ENCODE measurements around the gene TOMT. TPM values are rescaled to one million over a fixed set of nuclear protein-coding genes. Genes with fewer than 3 reads are reported as not detected.
"Not testable (repeated sequence)": the region's sequence is repeated elsewhere in the genome, so short reads cannot be mapped to it uniquely, and the experiment has no call there.

The TOMT gene
- total RNA-seq, 1 experiment from 2014 or later: not detected

DNA sequence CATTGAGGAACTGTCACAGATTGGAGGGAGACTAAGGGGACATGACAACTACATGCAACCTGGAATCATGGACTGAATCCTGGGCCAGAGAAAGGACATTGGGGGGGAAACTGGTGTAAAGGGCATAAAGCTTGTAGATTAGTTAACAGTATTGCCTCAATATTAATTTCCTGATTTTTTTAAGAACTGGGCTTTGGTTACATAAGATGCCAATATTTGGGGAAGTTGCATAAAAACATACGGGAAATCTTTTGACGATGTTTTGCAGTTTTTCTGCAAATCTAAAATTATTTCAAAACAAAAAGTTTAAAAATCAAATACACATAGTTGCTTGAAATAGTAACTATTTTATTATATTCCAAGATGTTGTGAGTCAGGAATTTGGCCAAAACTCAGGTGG is 26.9 kb downstream of the TOMT start:
- H3K4me3 ChIP-seq (ENCODE audit: low read length): no peak overlapping the region
- no peak for DNase-seq
- H3K27me3 ChIP-seq (ENCODE audit: low read length): no peaks in the 10 kb centered on the region
- H3F3A ChIP-seq (ENCODE audit: low read length, unreplicated experiment): no peaks in the 10 kb centered on the region
- no peak overlapping the region for H3K4me2 ChIP-seq (ENCODE audit: low read length)
- POLR2A ChIA-PET (ENCODE audit: unreplicated experiment): no interaction called here
- H3K27ac ChIP-seq (ENCODE audit: low read length): no peak overlapping the region
- H3K9ac ChIP-seq (ENCODE audit: low read length): no peak overlapping the region
- TF ChIP-seq EZH2 (IDR thresholded peaks at IDR 0.05; ENCODE audit: low read length, unreplicated experiment) (no peak), EZH2phosphoT487 (IDR thresholded peaks at IDR 0.05; ENCODE audit: borderline replicate concordance, low read length) (no peak)
- TF ChIP-seq, protein P1, sequence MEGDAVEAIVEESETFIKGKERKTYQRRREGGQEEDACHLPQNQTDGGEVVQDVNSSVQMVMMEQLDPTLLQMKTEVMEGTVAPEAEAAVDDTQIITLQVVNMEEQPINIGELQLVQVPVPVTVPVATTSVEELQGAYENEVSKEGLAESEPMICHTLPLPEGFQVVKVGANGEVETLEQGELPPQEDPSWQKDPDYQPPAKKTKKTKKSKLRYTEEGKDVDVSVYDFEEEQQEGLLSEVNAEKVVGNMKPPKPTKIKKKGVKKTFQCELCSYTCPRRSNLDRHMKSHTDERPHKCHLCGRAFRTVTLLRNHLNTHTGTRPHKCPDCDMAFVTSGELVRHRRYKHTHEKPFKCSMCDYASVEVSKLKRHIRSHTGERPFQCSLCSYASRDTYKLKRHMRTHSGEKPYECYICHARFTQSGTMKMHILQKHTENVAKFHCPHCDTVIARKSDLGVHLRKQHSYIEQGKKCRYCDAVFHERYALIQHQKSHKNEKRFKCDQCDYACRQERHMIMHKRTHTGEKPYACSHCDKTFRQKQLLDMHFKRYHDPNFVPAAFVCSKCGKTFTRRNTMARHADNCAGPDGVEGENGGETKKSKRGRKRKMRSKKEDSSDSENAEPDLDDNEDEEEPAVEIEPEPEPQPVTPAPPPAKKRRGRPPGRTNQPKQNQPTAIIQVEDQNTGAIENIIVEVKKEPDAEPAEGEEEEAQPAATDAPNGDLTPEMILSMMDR (conservative IDR thresholded peaks at IDR 0.05; ENCODE audit: low read depth, low read length): no peak
- BruUV-seq (replicated peaks): no TSS peak
- H3K79me2 ChIP-seq (ENCODE audit: low read length): no peaks in the 10 kb centered on the region
- no peak for ATAC-seq
- H3K9me3 ChIP-seq (ENCODE audit: low read length): peaks cover 2% of the 10 kb centered on the region; the same call in 1 of the 2 replicates
- H2AFZ ChIP-seq (ENCODE audit: low read length): no peak overlapping the region
- H3K36me3 ChIP-seq (ENCODE audit: low read depth, low read length): no peaks in the 10 kb centered on the region
- no peaks in the 10 kb centered on the region for H3K9me2 ChIP-seq (replicated peaks; ENCODE audit: low read length)
- no peaks in the 10 kb centered on the region for H3K4me1 ChIP-seq (ENCODE audit: insufficient read depth, low read length)
- CTCF ChIA-PET: no interaction called here
- intact Hi-C loops (cut with micrococcal nuclease): no loop called here
- H4K20me1 ChIP-seq (ENCODE audit: low read length): no peaks in the 10 kb centered on the region

DNA sequence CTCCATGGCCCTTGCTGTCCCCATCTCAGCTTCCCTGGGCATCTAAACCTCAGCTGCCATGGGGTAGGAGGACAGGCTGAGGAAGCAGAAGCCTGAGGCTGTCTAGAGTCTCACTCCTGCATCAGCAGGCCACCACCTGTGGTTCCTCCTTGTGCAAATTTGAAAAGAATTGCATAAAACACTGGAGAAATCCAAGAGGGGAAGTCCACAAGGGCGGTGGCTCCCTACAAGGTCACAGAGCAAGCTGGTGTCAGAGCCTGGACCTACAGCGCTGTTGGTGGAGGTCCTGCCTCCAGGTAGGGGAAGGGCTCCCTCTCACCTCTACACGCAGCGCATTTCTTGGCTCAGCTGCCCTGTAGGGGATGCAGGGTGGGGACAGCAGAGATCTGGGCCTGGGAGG is 29.7 kb downstream of the TOMT start, which contains the start of gene FOLR3:
Gene FOLR3 (plus strand): TSS at position 253 of the 400 bp plus-strand sequence. CDS start 228 bp downstream, outside the sequence.
- H3K9me3 ChIP-seq (ENCODE audit: low read length); H3K27me3 ChIP-seq (ENCODE audit: low read length); DNase-seq; H3K4me1 ChIP-seq (ENCODE audit: insufficient read depth, low read length); H3K79me2 ChIP-seq (ENCODE audit: low read length); H3K4me3 ChIP-seq (ENCODE audit: low read length); CTCF ChIA-PET; POLR2A ChIA-PET (ENCODE audit: unreplicated experiment); intact Hi-C loops (cut with micrococcal nuclease); H4K20me1 ChIP-seq (ENCODE audit: low read length); H3F3A ChIP-seq (ENCODE audit: low read length, unreplicated experiment); H3K4me2 ChIP-seq (ENCODE audit: low read length); H3K9me2 ChIP-seq (replicated peaks; ENCODE audit: low read length); H3K36me3 ChIP-seq (ENCODE audit: low read depth, low read length); BruUV-seq (replicated peaks); H3K9ac ChIP-seq (ENCODE audit: low read length); H3K27ac ChIP-seq (ENCODE audit: low read length); H2AFZ ChIP-seq (ENCODE audit: low read length); ATAC-seq: not testable (repeated sequence)

DNA sequence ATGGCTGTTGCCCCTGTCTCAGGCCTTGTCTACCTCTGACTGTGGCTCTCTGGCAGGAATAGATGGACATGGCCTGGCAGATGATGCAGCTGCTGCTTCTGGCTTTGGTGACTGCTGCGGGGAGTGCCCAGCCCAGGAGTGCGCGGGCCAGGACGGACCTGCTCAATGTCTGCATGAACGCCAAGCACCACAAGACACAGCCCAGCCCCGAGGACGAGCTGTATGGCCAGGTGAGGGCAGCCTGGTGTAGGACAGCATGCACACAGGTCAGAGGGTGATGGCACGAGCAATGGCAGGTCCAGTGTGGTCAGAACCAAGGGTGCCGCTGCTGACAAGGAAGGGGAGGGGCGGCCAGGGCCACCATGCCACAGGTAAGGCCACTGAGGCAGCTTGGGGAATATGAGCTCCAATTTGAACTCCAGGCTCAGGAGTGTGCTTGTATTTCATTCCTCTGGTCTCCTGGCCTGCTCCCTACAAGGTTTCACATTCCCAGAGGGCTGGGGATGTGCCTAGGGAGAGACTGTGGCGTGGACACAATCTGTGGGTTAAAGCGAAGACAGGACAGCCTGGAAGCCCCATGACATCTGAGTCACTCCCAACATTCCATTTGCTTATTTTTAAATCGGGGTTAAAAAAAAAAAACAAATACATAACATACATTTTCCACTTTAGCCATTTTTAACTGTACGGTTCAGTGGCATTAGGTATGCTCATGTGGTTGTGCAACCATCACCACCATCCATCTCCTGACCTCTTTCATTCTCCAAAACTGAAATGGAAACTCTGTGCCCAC is 30.4 kb downstream of the TOMT start:
- Histone ChIP-seq H4K20me1 (ENCODE audit: low read length) (no peaks in the 10 kb centered on the region), H3K27ac (ENCODE audit: low read length) (no peak overlapping the region), H3K4me2 (ENCODE audit: low read length) (no peak overlapping the region), H3K4me1 (ENCODE audit: insufficient read depth, low read length) (0 out of 2 replicates have a peak, but pooled peaks cover 6% of the 10 kb centered on the region), H3K4me3 (ENCODE audit: low read length) (no peak overlapping the region), H3K27me3 (ENCODE audit: low read length) (no peaks in the 10 kb centered on the region), H3K79me2 (ENCODE audit: low read length) (no peaks in the 10 kb centered on the region), H3K9me2 (replicated peaks; ENCODE audit: low read length) (no peaks in the 10 kb centered on the region), H3K9me3 (ENCODE audit: low read length) (no peaks in the 10 kb centered on the region), H3K9ac (ENCODE audit: low read length) (no peak overlapping the region), H3F3A (ENCODE audit: low read length, unreplicated experiment) (no peaks in the 10 kb centered on the region), H3K36me3 (ENCODE audit: low read depth, low read length) (no peaks in the 10 kb centered on the region), H2AFZ (ENCODE audit: low read length) (no peak overlapping the region)
- ChIA-PET CTCF (no interaction called here), POLR2A (ENCODE audit: unreplicated experiment) (no interaction called here)
- intact Hi-C loops (cut with micrococcal nuclease): no loop called here
- ATAC-seq (no peak), DNase-seq (no peak)
- TF ChIP-seq EZH2 (IDR thresholded peaks at IDR 0.05; ENCODE audit: low read length, unreplicated experiment) (no peak), EZH2phosphoT487 (IDR thresholded peaks at IDR 0.05; ENCODE audit: borderline replicate concordance, low read length) (no peak)
- TF ChIP-seq, protein P1 (conservative IDR thresholded peaks at IDR 0.05; ENCODE audit: low read depth, low read length): no peak
- BruUV-seq (replicated peaks): no TSS peak
